ENCODE data around the gene CEACAM1.

Gene CEACAM1

GRCh38 chr19:42569193-42569592 is 40.9 kb upstream of the CEACAM1 start:
- H3K4me3 ChIP-seq (replicated peaks; ENCODE audit: low read depth, low read length), result no peak overlapping the region
- no peak for TF ChIP-seq CTCF (IDR thresholded peaks at IDR 0.05; ENCODE audit: insufficient read depth, low read length, poor library complexity, severe bottlenecking)
- H3K36me3 ChIP-seq (ENCODE audit: control insufficient read depth, insufficient read depth, low read length), result no peaks in the 10 kb centered on the region
- H3K27me3 ChIP-seq (replicated peaks; ENCODE audit: control insufficient read depth, insufficient read depth, low read length), result no peaks in the 10 kb centered on the region
- DNase-seq (ENCODE audit: extremely low read depth, insufficient read length), result no peak

- Histone ChIP-seq H3K4me3 (replicated peaks; ENCODE audit: low read depth, low read length) (no peak overlapping the region), H3K27me3 (replicated peaks; ENCODE audit: control insufficient read depth, insufficient read depth, low read length) (no peaks in the 10 kb centered on the region), H3K36me3 (ENCODE audit: control insufficient read depth, insufficient read depth, low read length) (no peaks in the 10 kb centered on the region)
- no peak for TF ChIP-seq CTCF (IDR thresholded peaks at IDR 0.05; ENCODE audit: insufficient read depth, low read length, poor library complexity, severe bottlenecking)
- DNase-seq (ENCODE audit: extremely low read depth, insufficient read length), result no peak
Measured at GRCh38 chr19:42568006-42568405, 39.7 kb upstream of the CEACAM1 start.

GRCh38 chr19:42567567-42567966 is 39.3 kb upstream of the CEACAM1 start:
- H3K4me3 ChIP-seq (replicated peaks; ENCODE audit: low read depth, low read length), result no peak overlapping the region
- no peaks in the 10 kb centered on the region for H3K36me3 ChIP-seq (ENCODE audit: control insufficient read depth, insufficient read depth, low read length)

GRCh38 chr19:42563352-42564210 is 35.3 kb upstream of the CEACAM1 start:
- Histone ChIP-seq H3K27me3 (replicated peaks; ENCODE audit: control insufficient read depth, insufficient read depth, low read length) (no peaks in the 10 kb centered on the region; the same call in 1 of the 2 replicates), H3K36me3 (ENCODE audit: control insufficient read depth, insufficient read depth, low read length) (no peaks in the 10 kb centered on the region), H3K4me3 (replicated peaks; ENCODE audit: low read depth, low read length) (no peak overlapping the region)
- TF ChIP-seq CTCF (IDR thresholded peaks at IDR 0.05; ENCODE audit: insufficient read depth, low read length, poor library complexity, severe bottlenecking), result peak; percentile 75
- no peak for DNase-seq (ENCODE audit: extremely low read depth, insufficient read length)

More at GRCh38 chr19:42567567-42567966, 39.3 kb upstream of the CEACAM1 start:
- no peak for TF ChIP-seq CTCF (IDR thresholded peaks at IDR 0.05; ENCODE audit: insufficient read depth, low read length, poor library complexity, severe bottlenecking)
- no peaks in the 10 kb centered on the region for H3K27me3 ChIP-seq (replicated peaks; ENCODE audit: control insufficient read depth, insufficient read depth, low read length)
- DNase-seq (ENCODE audit: extremely low read depth, insufficient read length), result no peak

GRCh38 chr19:42561512-42561911 is 33.2 kb upstream of the CEACAM1 start:
- no peak overlapping the region for H3K4me3 ChIP-seq (replicated peaks; ENCODE audit: low read depth, low read length)
- no peak for TF ChIP-seq CTCF (IDR thresholded peaks at IDR 0.05; ENCODE audit: insufficient read depth, low read length, poor library complexity, severe bottlenecking)
- no peaks in the 10 kb centered on the region; the same call in 1 of the 2 replicates for H3K27me3 ChIP-seq (replicated peaks; ENCODE audit: control insufficient read depth, insufficient read depth, low read length)
- H3K36me3 ChIP-seq (ENCODE audit: control insufficient read depth, insufficient read depth, low read length), result no peaks in the 10 kb centered on the region
- DNase-seq (ENCODE audit: extremely low read depth, insufficient read length), result no peak
